GM12878 (cell line): Measurements from ENCODE around the gene NACA. TPM values are rescaled to one million over a fixed set of nuclear protein-coding genes. Genes with fewer than 3 reads are reported as not detected.
A peak's percentile ranks its signal among the peaks of the same experiment; 100 is the strongest.

Experiments
- ATAC-seq: fragments of 200-7000 bp; cut with Tn5 transposase; 3 replicates; pipeline ENCODE4 v1.9.1; 2020; ENCODE audit warnings: mild to moderate bottlenecking, moderate library complexity
- BruUV-seq: library from RNA; stranded (reverse); fragments of 400-500 nt; replicated peaks from 2 replicates; lab custom pipeline; 2021; lab: Mats Ljungman, UMichigan
- CTCF ChIA-PET: fragments of 300-600 bp; sonication (Branson Sonifier 250); formaldehyde crosslinking; extraction: SDS; loops from one replicate; lab custom pipeline; 2021; ENCODE audit warnings: inconsistent platforms; lab: Yijun Ruan, JAX
- POLR2A ChIA-PET: fragments of 350-600 bp; formaldehyde crosslinking; extraction: SDS; loops from one replicate; lab custom pipeline; 2021; ENCODE audit warnings: inconsistent platforms; lab: Charles Lee
- RAD21 ChIA-PET: fragments of 300-600 bp; sonication (Branson Sonifier 250); formaldehyde crosslinking; loops from one replicate; lab custom pipeline; 2023; ENCODE audit warnings: antibody characterized with exemption; ENCODE audit not compliant: unreplicated experiment; lab: Charles Lee
- SMC1A ChIA-PET: fragments of 300-600 bp; sonication (Branson Sonifier 250); formaldehyde crosslinking; loops from one replicate; lab custom pipeline; 2023; ENCODE audit not compliant: unreplicated experiment, uncharacterized antibody; lab: Charles Lee
- DNase-seq: peaks from one replicate; pipeline ENCODE4 v3.0.0-alpha.2; 2011; ENCODE audit warnings: low read depth, low spot score
- FAIRE-seq: peaks from 3 replicates; lab custom pipeline; 2011; peaks lifted over from hg19 to GRCh38; lab: Jason Lieb, UNC
- H2AFZ ChIP-seq: 2 replicates; pipeline ENCODE4 v1.6.0; 2011; ENCODE audit warnings: low read depth, low read length, control low read depth; ENCODE audit not compliant: control insufficient read depth
- H3K27ac ChIP-seq: 2 replicates; pipeline ENCODE4 v1.5.1; 2011; ENCODE audit warnings: control low read depth; ENCODE audit not compliant: control insufficient read depth, insufficient read depth
- H3K27me3 ChIP-seq, 2 experiments: replicated peaks in 1 of 2; 2 replicates each; pipeline versions ENCODE4 v1.6.0 to v1.6.1; 2011; ENCODE audit warnings: low read length in 1 of 2; ENCODE audit not compliant: control insufficient read depth in 2 of 2, insufficient read depth in 2 of 2
- H3K36me3 ChIP-seq, 2 experiments: 2 replicates each; pipeline ENCODE4 v1.5.1; 2011; ENCODE audit warnings: low read length in 1 of 2; ENCODE audit not compliant: control insufficient read depth in 2 of 2, insufficient read depth in 2 of 2
- H3K4me1 ChIP-seq: 2 replicates; pipeline ENCODE4 v1.6.1; 2011; ENCODE audit warnings: mild to moderate bottlenecking, low read length, moderate library complexity, mixed read lengths; ENCODE audit not compliant: control insufficient read depth, insufficient read depth
- H3K4me2 ChIP-seq: 2 replicates; pipeline ENCODE4 v1.6.0; 2011; ENCODE audit warnings: control low read depth; ENCODE audit not compliant: control insufficient read depth, insufficient read depth
- H3K4me3 ChIP-seq: fragments of 200-600 bp; sonication (generic); 2 replicates; pipeline ENCODE4 v1.5.1; 2016
- H3K79me2 ChIP-seq: 2 replicates; pipeline ENCODE4 v1.6.0; 2011; ENCODE audit warnings: low read length; ENCODE audit not compliant: control insufficient read depth, insufficient read depth
- H3K9ac ChIP-seq: 2 replicates; pipeline ENCODE4 v1.8.0; 2011; ENCODE audit warnings: low read length, control low read depth, mixed read lengths; ENCODE audit not compliant: control insufficient read depth, insufficient read depth
- H3K9me3 ChIP-seq: replicated peaks from 3 replicates; pipeline ENCODE4 v1.5.1; 2011; ENCODE audit warnings: mild to moderate bottlenecking, low read length; ENCODE audit not compliant: control insufficient read depth, insufficient read depth
- H4K20me1 ChIP-seq: 2 replicates; pipeline ENCODE4 v1.6.0; 2011; ENCODE audit not compliant: control insufficient read depth, insufficient read depth
- CUX1 ChIP-seq: IDR thresholded peaks from 2 replicates; pipeline ENCODE4 v1.6.1; 2012; ENCODE audit warnings: improper control_type of control experiment, low read depth, low read length; ENCODE audit not compliant: insufficient replicate concordance
- HDGF ChIP-seq: fragments of 450-650 bp; IDR thresholded peaks from 2 replicates; pipeline ENCODE4 v1.6.1; 2016; ENCODE audit warnings: antibody characterized with exemption
- NBN ChIP-seq: fragments of 450-650 bp; IDR thresholded peaks from 2 replicates; pipeline ENCODE4 v1.6.1; 2016
- NFYA ChIP-seq: IDR thresholded peaks from 2 replicates; pipeline ENCODE4 v1.6.1; 2011; ENCODE audit warnings: low read depth, mild to moderate bottlenecking, low read length, improper control_type of control experiment, borderline replicate concordance
- NFYB ChIP-seq: IDR thresholded peaks from 2 replicates; pipeline ENCODE4 v1.6.1; 2011; ENCODE audit warnings: low read depth, mild to moderate bottlenecking, low read length, improper control_type of control experiment, moderate library complexity; ENCODE audit not compliant: insufficient read depth
- PML ChIP-seq: IDR thresholded peaks from 2 replicates; pipeline ENCODE4 v1.6.1; 2012; ENCODE audit warnings: low read length, inconsistent platforms
- RCOR1 ChIP-seq: conservative IDR thresholded peaks from 2 replicates; pipeline ENCODE4 v1.6.1; 2012; ENCODE audit warnings: low read depth, low read length, improper control_type of control experiment
- SRF ChIP-seq, 2 experiments: IDR thresholded peaks; 2 replicates each; pipeline ENCODE4 v1.6.1; 2011; ENCODE audit warnings: low read depth in 2 of 2, low read length in 2 of 2, mild to moderate bottlenecking in 1 of 2, moderate library complexity in 1 of 2
- TBL1XR1 ChIP-seq: IDR thresholded peaks from 2 replicates; pipeline ENCODE4 v1.6.1; 2012; ENCODE audit warnings: low read depth, low read length, improper control_type of control experiment
- YBX1 ChIP-seq: fragments of 450-650 bp; IDR thresholded peaks from 2 replicates; pipeline ENCODE4 v1.6.1; 2016; ENCODE audit warnings: antibody characterized with exemption
- ZNF274 ChIP-seq: IDR thresholded peaks from one replicate; pipeline ENCODE4 v1.8.0; 2011; ENCODE audit not compliant: insufficient read length, insufficient read depth
- ZZZ3 ChIP-seq: IDR thresholded peaks from 2 replicates; pipeline ENCODE4 v1.6.1; 2011; ENCODE audit warnings: low read depth; ENCODE audit not compliant: control insufficient read depth, insufficient read length
- WGBS: methylation state at CpG from one replicate; pipeline ENCODE4 v1.1.6; 2016; ENCODE audit warnings: low lambda C conversion rate; ENCODE audit not compliant: insufficient replicate concordance, insufficient coverage; ENCODE audit errors: missing lambda C conversion rate; 5-methylcytosine and 5-hydroxymethylcytosine counted together
- in situ Hi-C: fragments of 300-500 bp; cut with MboI; formaldehyde crosslinking; loops from 9 replicates; pipeline ENCODE4 v1.14.3; 2018; ENCODE audit warnings: mixed read lengths
- intact Hi-C: fragments of 100-400 bp; cut with micrococcal nuclease; formaldehyde crosslinking; loops from one replicate; pipeline ENCODE4 v1.14.2; 2022; ENCODE audit not compliant: unreplicated experiment
- polyA plus RNA-seq, 11 experiments: library from polyadenylated mRNA; depleted of rRNA in 4 of 11; unstranded in 6 of 11; stranded (reverse) in 5 of 11; fragments of >200 nt; fragmentation: Nextera tagmentation in 4 of 11; fragmentation: Illumina TruSeq in 1 of 11; extraction: Ambion mirVana in 4 of 11; extraction: Trizol in 1 of 11; gene quantifications; 1 replicate in 1 of 11; 2 replicates in 10 of 11; pipeline versions ENCODE4 v1.2.1 to v1.2.3, GENCODE V29; 2011 to 2016; ENCODE audit warnings: inconsistent platforms in 2 of 11, missing spikeins in 2 of 11, low read depth in 1 of 11
- total RNA-seq, 4 experiments: library from RNA; depleted of rRNA in 3 of 4; stranded (reverse); fragments of >200 nt in 3 of 4; fragmentation: Illumina TruSeq in 1 of 4; extraction: Trizol in 1 of 4; gene quantifications; 2 replicates each; pipeline versions ENCODE4 v1.2.1 to v1.2.3, GENCODE V29; 2013 to 2021

NACA gene
- total and polyA plus RNA-seq, 10 of the 15 experiments (the other 5 are each of a cell fraction or from before 2014, with no cell fraction given), result 1,181 to 2,782 (median 1,905) TPM

GRCh38 chr12:56721721-56722120 lies 3.4 kb downstream of the NACA start:
- SMC1A ChIA-PET, result interaction anchor here (0.7 to 2.7 kb wide), 6 partner anchors 28 to 85 kb away, joined by 3 to 7 read pairs (median 4); no protein-coding TSS in a partner anchor
- no peak for TF ChIP-seq HDGF
- TF ChIP-seq NFYA, result no peak
- no peak for TF ChIP-seq YBX1
- no peaks in the 10 kb centered on the region for H3K27me3 ChIP-seq
- peak overlapping the region; percentile 37; the same call in 1 of the 2 replicates for H3K9ac ChIP-seq
- BruUV-seq, result no TSS peak
- CTCF ChIA-PET, result interaction anchor here (1.2 to 1.9 kb wide), 2 partner anchors 33 to 85 kb away, joined by 3 to 11 read pairs; partner anchors contain the start of gene PTGES3
- POLR2A ChIA-PET, result interaction anchor here (0.6 to 3.7 kb wide), 6 partner anchors 33 to 91 kb away, joined by 3 to 21 read pairs (median 4); partner anchors contain the start of gene PTGES3
- ATAC-seq (no peak), DNase-seq (no peak), FAIRE-seq (no peak)
- H4K20me1 ChIP-seq, result peaks cover 26% of the 10 kb centered on the region
- in situ Hi-C loops, result no loop called here
- H3K36me3 ChIP-seq, result peaks cover 9 to 29% of the 10 kb centered on the region in 2 experiments
- peak overlapping the region; percentile 91 for H3K4me2 ChIP-seq
- RAD21 ChIA-PET, result interaction anchor here (0.5 to 2.1 kb wide), 3 partner anchors 12 to 85 kb away, joined by 3 to 8 read pairs (median 3); no protein-coding TSS in a partner anchor
- H2AFZ ChIP-seq, result no peak overlapping the region
- H3K79me2 ChIP-seq, result peaks cover 79% of the 10 kb centered on the region
- intact Hi-C loops, result loop anchor here (2.0 kb wide), 1 partner anchor 79 kb away; no protein-coding TSS in a partner anchor
- 0% methylated on average over 2 of the region's 2 CpGs for WGBS
- H3K4me1 ChIP-seq, result peaks cover 43% of the 10 kb centered on the region
- peak overlapping the region; percentile 42 for H3K27ac ChIP-seq
- H3K9me3 ChIP-seq, result no peaks in the 10 kb centered on the region
- H3K4me3 ChIP-seq, result peak overlapping the region; percentile 97

DNA sequence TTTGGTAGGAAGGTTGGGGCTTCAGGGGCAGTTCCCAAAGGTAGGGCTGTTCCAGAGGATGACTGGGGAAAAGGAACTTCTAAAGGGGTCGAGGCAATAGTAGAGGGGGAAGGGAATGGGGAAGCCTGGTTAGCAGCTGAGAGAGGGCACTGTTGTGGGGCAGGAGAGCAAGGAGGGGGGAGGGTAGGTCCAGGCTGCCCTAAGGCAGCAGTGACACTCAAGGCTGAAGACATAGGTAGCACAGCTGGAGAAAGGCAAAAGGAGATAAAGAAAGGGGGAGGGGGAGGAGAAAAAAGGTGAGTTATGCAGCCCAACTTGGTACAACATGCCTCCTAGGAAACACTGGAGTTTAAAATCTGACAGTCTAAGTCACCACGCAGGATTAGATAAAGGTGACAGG lies 3.9 kb downstream of the NACA start:
- Histone ChIP-seq H3K79me2 (peaks cover 84% of the 10 kb centered on the region), H3K36me3 (peaks cover 12 to 29% of the 10 kb centered on the region in 2 experiments), H3K9ac (peak overlapping the region; percentile 57), H3K4me3 (peak overlapping the region; percentile 97), H2AFZ (no peak overlapping the region), H3K27ac (peak overlapping the region; percentile 46; the same call in 1 of the 2 replicates), H3K4me1 (peaks cover 44% of the 10 kb centered on the region), H3K9me3 (no peaks in the 10 kb centered on the region), H4K20me1 (peaks cover 29% of the 10 kb centered on the region), H3K4me2 (peak overlapping the region; percentile 91), H3K27me3 (no peaks in the 10 kb centered on the region)
- in situ Hi-C loops (no loop called here), intact Hi-C loops (loop anchor here (2.0 kb wide), 1 partner anchor 78 kb away; no protein-coding TSS in a partner anchor)
- POLR2A ChIA-PET, result interaction anchor here (1.7 to 3.7 kb wide), 2 partner anchors 32 to 84 kb away, joined by 4 to 21 read pairs; partner anchors contain the start of gene PTGES3
- CTCF ChIA-PET, result interaction anchor here (1.1 kb wide), 1 partner anchor 93 kb away, joined by 3 read pairs; no protein-coding TSS in a partner anchor
- 47% methylated on average over 2 of the region's 2 CpGs for WGBS
- DNase-seq (no peak), FAIRE-seq (no peak), ATAC-seq (no peak)
- RAD21 ChIA-PET, result interaction anchor here (2.1 kb wide), 1 partner anchor 85 kb away, joined by 8 read pairs; no protein-coding TSS in a partner anchor
- SMC1A ChIA-PET, result interaction anchor here (0.7 to 1.3 kb wide), 4 partner anchors 10 to 85 kb away, joined by 3 to 4 read pairs (median 4); no protein-coding TSS in a partner anchor
- BruUV-seq, result no TSS peak
- TF ChIP-seq PML (no peak), ZNF274 (no peak), NFYB (no peak), NBN (no peak), ZZZ3 (no peak), RCOR1 (no peak), TBL1XR1 (no peak), SRF (IDR thresholded peaks at IDR 0.05; ENCODE audit: low read depth in 2 of 2, low read length in 2 of 2) (no peak), CUX1 (no peak)
